Measurements from ENCODE around the gene RELL2. TPM values are rescaled to one million over a fixed set of nuclear protein-coding genes. Genes with fewer than 3 reads are reported as not detected.

The RELL2 gene
- total RNA-seq, 1 donor from 2014 or later = 5.5 TPM

DNA sequence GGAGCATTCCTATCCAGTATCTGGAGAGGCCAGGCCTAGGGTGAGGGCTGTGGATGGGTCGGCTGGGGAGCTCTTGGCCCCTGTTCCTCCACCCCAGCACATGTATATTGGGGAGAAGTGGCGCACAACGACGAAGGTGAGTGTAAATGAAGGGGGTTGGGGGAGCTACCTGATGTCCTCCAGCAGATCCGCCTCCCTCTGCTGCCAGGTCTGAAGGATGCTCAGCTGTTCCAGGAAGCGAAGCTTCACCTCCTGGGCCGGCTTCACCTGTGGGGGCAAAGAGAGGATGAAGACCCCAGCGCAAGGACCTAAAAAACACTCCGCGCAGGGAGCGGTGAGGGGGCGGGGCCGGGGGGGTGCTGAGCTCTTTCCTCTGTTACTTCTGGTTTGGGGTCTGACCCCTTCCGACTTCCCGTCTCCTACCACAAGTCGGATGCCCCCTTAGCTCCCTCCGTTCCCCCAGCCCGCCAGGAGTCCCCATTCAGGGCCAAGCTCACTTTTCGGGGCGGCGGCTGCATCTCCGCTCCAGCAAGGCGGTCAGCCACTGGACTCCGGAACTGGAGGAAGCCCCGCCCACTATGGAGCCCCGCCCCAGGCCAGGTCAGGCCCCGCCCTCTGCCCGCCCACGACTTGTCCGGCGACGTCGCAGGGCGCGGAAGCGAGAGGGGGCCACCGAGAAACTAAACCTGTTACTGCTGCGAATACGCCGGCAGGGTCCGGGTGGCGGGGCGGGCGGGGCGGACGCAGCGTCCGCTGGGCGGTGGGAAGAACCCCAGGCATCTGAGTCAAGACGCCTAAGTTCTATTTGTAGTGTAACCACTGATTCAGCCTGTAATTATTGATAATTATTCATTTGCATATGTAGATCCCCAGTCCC is 14.3 kb downstream of the RELL2 start, which contains the start of gene FCHSD1:
TSS of gene FCHSD1 (minus strand) at position 568 of the 877 bp plus-strand sequence. CDS start at position 518, 50 bp downstream.
- Histone ChIP-seq H3K27ac (peak within 1 kb of the TSS; percentile 81), H3K36me3 (peaks cover 37% of the 10 kb centered on the region), H3K4me1 (peaks cover 15% of the 10 kb centered on the region), H3K4me3 (peak within 1 kb of the TSS; percentile 79), H3K27me3 (ENCODE audit: low read depth) (no peaks in the 10 kb centered on the region), H3K9me3 (no peaks in the 10 kb centered on the region)
- ATAC-seq = peak; percentile 96 to 98
- DNase-seq = peak; percentile 93
- intact Hi-C loops (cut with DNase I) = no loop called here
- TF ChIP-seq, protein P1, sequence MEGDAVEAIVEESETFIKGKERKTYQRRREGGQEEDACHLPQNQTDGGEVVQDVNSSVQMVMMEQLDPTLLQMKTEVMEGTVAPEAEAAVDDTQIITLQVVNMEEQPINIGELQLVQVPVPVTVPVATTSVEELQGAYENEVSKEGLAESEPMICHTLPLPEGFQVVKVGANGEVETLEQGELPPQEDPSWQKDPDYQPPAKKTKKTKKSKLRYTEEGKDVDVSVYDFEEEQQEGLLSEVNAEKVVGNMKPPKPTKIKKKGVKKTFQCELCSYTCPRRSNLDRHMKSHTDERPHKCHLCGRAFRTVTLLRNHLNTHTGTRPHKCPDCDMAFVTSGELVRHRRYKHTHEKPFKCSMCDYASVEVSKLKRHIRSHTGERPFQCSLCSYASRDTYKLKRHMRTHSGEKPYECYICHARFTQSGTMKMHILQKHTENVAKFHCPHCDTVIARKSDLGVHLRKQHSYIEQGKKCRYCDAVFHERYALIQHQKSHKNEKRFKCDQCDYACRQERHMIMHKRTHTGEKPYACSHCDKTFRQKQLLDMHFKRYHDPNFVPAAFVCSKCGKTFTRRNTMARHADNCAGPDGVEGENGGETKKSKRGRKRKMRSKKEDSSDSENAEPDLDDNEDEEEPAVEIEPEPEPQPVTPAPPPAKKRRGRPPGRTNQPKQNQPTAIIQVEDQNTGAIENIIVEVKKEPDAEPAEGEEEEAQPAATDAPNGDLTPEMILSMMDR (IDR thresholded peaks at IDR 0.05) = peak; percentile 15

DNA sequence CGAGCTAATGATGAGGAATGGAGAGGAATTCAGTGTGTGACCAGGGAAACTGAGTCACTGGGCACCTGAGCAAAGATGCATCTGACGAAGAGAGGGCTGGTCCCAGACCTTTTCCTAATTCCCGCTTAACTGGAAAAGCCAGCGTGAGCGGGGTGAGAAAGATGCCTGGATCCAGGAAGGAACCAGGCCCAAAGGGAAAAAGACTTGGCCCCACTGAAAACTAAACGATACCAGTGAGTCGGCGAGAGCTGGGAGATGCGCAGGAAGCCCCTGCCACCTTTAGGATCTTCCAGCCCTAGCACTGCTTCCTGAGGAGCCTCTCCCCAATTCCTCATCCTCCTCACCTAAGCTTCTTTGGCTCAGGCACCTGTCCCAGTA is 14.9 kb downstream of the RELL2 start:
- H3K4me1 ChIP-seq = peaks cover 15% of the 10 kb centered on the region
- TF ChIP-seq, protein P1 (IDR thresholded peaks at IDR 0.05) = no peak
- DNase-seq (no peak), ATAC-seq (peak in 1 of 2 donors; percentile 4)
- no peaks in the 10 kb centered on the region for H3K9me3 ChIP-seq
- H3K27me3 ChIP-seq (ENCODE audit: low read depth) = no peaks in the 10 kb centered on the region
- intact Hi-C loops (cut with DNase I) = no loop called here
- H3K4me3 ChIP-seq = peak overlapping the region; percentile 79
- peak overlapping the region; percentile 81 for H3K27ac ChIP-seq
- H3K36me3 ChIP-seq = peaks cover 37% of the 10 kb centered on the region

DNA sequence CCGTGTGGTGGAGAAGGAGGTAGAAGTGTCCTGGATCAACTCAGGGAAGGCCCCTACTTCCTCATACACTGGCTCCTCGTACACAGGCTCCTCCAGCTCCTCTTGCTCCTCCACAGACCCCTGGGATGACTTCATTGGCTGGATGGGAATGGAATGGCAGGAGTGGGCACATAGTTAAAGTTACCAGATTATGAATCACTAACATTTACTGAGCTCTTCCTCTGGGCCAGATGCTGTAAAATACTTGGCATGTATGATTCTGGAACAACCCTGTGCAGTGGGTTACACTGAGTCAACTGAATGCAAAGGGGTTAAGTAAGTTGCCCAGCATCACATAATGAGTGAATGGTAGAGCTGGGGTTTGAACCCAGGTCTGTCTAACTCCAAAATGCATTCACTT is 17.5 kb downstream of the RELL2 start:
- Histone ChIP-seq H3K36me3 (peaks cover 48% of the 10 kb centered on the region), H3K27me3 (ENCODE audit: low read depth) (no peaks in the 10 kb centered on the region), H3K4me1 (peaks cover 15% of the 10 kb centered on the region), H3K27ac (no peak overlapping the region), H3K4me3 (no peak overlapping the region), H3K9me3 (no peaks in the 10 kb centered on the region)
- DNase-seq = no peak
- no peak for ATAC-seq
- TF ChIP-seq, protein P1 (IDR thresholded peaks at IDR 0.05) = no peak
- intact Hi-C loops (cut with DNase I) = no loop called here

DNA sequence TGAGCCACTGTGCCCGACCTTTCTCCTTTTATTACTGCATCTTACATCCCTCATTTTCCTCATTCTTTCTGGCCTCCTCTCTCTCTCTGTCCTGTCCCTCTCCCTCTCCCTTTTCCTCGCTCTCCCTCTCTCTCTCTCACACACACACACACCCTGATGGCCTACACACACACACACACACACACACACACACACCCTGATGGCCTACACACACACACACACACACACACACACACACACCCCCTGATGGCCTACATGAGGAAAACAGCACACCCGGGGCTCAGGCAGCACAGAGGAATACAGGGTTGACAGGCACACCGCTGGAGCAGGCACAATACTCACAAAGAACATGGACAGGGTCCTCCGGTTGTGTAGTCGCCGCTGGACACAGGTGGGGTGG is 18.2 kb downstream of the RELL2 start:
- peaks cover 55% of the 10 kb centered on the region for H3K36me3 ChIP-seq
- peaks cover 14% of the 10 kb centered on the region for H3K4me1 ChIP-seq
- no peaks in the 10 kb centered on the region for H3K27me3 ChIP-seq (ENCODE audit: low read depth)
- H3K4me3 ChIP-seq = no peak overlapping the region
- no peaks in the 10 kb centered on the region for H3K9me3 ChIP-seq
- no peak overlapping the region for H3K27ac ChIP-seq
- TF ChIP-seq, protein P1 (IDR thresholded peaks at IDR 0.05) = no peak
- intact Hi-C loops (cut with DNase I) = no loop called here
- no peak for ATAC-seq
- DNase-seq = no peak

DNA sequence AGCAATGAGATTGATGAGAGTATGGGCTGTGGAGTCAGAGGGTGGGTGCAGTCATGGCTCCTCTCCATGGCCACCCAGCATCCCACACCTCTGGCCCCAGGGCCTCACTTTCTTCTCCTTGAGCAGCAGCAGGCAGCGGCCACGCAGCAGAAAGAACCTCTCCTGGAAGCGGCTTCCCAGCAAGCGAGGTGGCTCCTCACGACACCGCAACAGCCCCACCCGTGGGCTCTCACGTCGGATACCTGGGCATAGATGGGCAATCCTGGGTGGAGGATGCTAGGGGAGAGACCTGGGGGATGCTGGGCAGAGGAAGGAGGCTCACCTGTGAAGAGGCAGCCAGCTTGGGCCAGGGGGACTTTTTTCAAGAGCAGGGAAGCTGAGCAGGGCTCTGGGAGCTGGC is 19.6 kb downstream of the RELL2 start:
- Histone ChIP-seq H3K36me3 (peaks cover 56% of the 10 kb centered on the region), H3K4me1 (peaks cover 4% of the 10 kb centered on the region), H3K27ac (no peak overlapping the region), H3K4me3 (no peak overlapping the region), H3K27me3 (ENCODE audit: low read depth) (no peaks in the 10 kb centered on the region), H3K9me3 (no peaks in the 10 kb centered on the region)
- intact Hi-C loops (cut with DNase I) = no loop called here
- ATAC-seq (no peak), DNase-seq (no peak)
- TF ChIP-seq, protein P1 (IDR thresholded peaks at IDR 0.05) = no peak

Data from lower lobe of right lung (tissue), 2 donors.